SK-N-SH (cell line): ENCODE measurements around the gene PRKACG.

Source experiments
- CTCF ChIP-seq: fragments of 200-600 bp; sonication (generic); IDR thresholded peaks from 2 replicates; pipeline ENCODE4 v1.6.1; 2017; ENCODE audit warnings: antibody characterized with exemption, mild to moderate bottlenecking, moderate library complexity
- ELF1 ChIP-seq: IDR thresholded peaks from 2 replicates; pipeline ENCODE4 v1.4.0; 2012
- EZH2phosphoT487 ChIP-seq: fragments of 200-600 bp; sonication (generic); IDR thresholded peaks from 2 replicates; pipeline ENCODE4 v1.6.1; 2017; ENCODE audit warnings: low read depth, mixed run types, mild to moderate bottlenecking, antibody characterized with exemption, moderate library complexity, borderline replicate concordance
- FOXJ3 ChIP-seq: sonication (generic); formaldehyde crosslinking; IDR thresholded peaks from 2 replicates; pipeline ENCODE4 v1.5.1; 2020; ENCODE audit warnings: mild to moderate bottlenecking, missing genetic modification reagents
- MXI1 ChIP-seq: IDR thresholded peaks from 2 replicates; pipeline ENCODE4 v1.6.1; 2012; ENCODE audit warnings: mild to moderate bottlenecking, low read depth, low read length, improper control_type of control experiment
- POLR2AphosphoS5 ChIP-seq: IDR thresholded peaks from 2 replicates; pipeline ENCODE4 v1.6.1; 2012; ENCODE audit warnings: low read depth, low read length
- RAD21 ChIP-seq: IDR thresholded peaks from 2 replicates; pipeline ENCODE4 v1.6.1; 2012; ENCODE audit warnings: mild to moderate bottlenecking, low read length
- RCOR1 ChIP-seq: fragments of 150-350 bp; IDR thresholded peaks from 2 replicates; pipeline ENCODE4 v1.6.1; 2017; ENCODE audit warnings: antibody characterized with exemption, low read length
- SIN3A ChIP-seq: IDR thresholded peaks from 2 replicates; pipeline ENCODE4 v1.6.1; 2012; ENCODE audit warnings: low read depth, mild to moderate bottlenecking, low read length, moderate library complexity, borderline replicate concordance
- TAF1 ChIP-seq: IDR thresholded peaks from 2 replicates; pipeline ENCODE4 v1.6.1; 2012; ENCODE audit warnings: low read depth, mild to moderate bottlenecking, low read length, moderate library complexity, borderline replicate concordance
- TEAD4 ChIP-seq: IDR thresholded peaks from 2 replicates; pipeline ENCODE4 v1.4.0; 2012; ENCODE audit warnings: mild to moderate bottlenecking, borderline replicate concordance; ENCODE audit not compliant: insufficient read depth
- YY1 ChIP-seq: IDR thresholded peaks from 2 replicates; pipeline ENCODE4 v1.4.0; 2012; ENCODE audit warnings: low read depth, mild to moderate bottlenecking
- ZBTB33 ChIP-seq: IDR thresholded peaks from 2 replicates; pipeline ENCODE4 v1.4.0; 2012; ENCODE audit warnings: low read depth, borderline replicate concordance

GRCh38 chr9:68991457-68991856 lies 22.5 kb downstream of the PRKACG start:
- TF ChIP-seq RAD21, result no peak
- no peak for TF ChIP-seq RCOR1
- no peak for TF ChIP-seq MXI1
- no peak for TF ChIP-seq CTCF
- TF ChIP-seq TAF1, result no peak
- no peak for TF ChIP-seq POLR2AphosphoS5
- no peak for TF ChIP-seq SIN3A
- TF ChIP-seq ELF1, result no peak
- no peak for TF ChIP-seq EZH2phosphoT487
- TF ChIP-seq YY1, result no peak
- no peak for TF ChIP-seq ZBTB33
- no peak for TF ChIP-seq TEAD4
- TF ChIP-seq FOXJ3 (CRISPR knock-in tag), result no peak
